HG02798 (cell line): ENCODE measurements around the gene CDH4.
"Not testable (repeated sequence)": the region's sequence is repeated elsewhere in the genome, so short reads cannot be mapped to it uniquely, and the experiment has no call there.

Experiments used
- ATAC-seq: cut with Tn5 transposase; IDR thresholded peaks from one replicate; pipeline ENCODE4 v1.9.1; 2021; ENCODE audit warnings: mild to moderate bottlenecking; ENCODE audit not compliant: unreplicated experiment, poor library complexity

CDH4 gene

DNA sequence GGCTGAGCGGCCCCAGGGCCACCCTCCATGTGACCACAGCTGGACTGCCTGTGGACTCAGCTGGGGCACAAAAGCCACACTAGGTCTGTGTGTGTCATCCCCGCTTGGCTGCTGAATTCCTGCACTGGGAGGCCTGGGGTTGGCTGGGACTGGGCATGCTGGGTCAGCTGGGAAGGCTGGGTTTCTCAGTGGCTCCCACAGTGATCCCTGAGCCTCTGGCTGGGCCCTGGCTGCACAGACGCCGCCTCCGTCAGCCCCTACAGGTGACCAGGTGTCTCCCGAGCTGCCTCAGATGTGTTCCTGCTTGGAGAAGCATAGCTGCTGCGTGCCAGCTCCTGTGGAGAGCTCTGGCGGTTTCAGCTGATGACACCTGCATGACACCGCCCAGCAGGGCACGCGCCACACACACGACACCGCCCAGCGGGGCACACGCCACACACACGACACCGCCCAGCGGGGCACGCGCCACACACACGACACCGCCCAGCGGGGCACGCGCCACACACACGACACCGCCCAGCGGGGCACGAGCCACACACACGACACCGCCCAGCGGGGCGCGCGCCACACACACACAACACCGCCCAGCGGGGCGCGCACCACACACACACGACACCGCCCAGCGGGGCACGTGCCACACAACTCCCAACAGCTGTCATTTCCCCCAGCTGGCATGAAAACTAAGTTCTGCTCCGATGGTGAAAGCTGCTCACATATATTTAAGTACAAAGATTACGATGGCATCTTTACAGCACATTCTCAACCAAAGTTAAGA is 724.8 kb downstream of the CDH4 start:
- no peak for ATAC-seq

DNA sequence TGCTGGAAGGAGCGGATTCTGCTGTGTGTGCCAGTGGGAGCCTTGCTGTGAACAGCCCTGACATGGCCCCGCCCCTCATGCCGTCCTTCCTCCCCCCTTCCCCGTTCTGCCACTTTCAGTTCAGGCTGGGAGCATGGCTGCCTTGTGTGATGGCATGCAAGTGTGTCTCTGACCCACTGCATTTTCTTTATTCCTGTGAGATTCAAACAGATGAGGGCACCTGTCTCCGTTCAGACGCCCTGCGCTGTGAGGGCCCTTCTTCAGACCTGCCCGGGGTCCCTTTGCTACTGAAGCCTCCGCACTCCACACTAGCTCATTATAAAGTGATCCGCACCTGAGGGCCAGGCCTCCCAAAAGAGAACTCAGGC is 725.3 kb downstream of the CDH4 start:
- ATAC-seq, result no peak

DNA sequence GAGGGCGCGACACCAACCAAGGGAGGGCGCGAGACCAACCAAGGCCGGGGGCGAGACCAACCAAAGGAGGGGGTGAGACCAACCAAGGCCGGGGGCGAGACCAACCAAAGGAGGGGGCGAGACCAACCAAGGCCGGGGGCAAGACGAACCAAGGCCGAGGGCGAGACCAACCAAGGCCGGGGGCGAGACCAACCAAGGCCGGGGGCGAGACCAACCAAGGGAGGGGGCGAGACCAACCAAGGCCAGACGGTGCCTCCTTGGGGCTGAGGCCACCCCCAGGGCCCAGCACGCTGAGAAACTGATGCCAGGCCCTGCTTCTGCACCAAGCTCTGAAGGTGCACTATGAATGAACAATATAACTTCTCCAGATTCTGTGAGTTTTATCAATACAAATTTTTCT is 726.4 kb downstream of the CDH4 start:
- no peak for ATAC-seq

DNA sequence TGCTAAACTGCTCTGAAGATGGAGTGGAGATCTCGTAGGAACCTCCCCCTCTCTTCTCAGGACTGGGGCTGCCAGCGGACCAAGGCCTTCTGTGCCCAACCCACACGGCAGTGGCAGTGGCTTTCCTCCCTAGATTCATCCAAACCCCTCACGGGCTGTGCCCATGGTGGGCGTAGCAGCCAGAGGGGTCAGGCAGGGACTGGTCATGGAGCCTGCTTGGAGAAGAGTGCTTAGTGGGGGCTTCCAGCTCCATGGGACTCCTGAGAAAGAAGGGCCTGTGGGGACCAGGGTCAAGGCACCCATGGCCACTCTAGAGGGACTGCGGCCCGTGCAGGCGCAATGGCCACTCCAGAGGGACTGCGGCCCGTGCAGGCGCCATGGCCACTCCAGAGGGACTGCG is 727.0 kb downstream of the CDH4 start:
- no peak for ATAC-seq

DNA sequence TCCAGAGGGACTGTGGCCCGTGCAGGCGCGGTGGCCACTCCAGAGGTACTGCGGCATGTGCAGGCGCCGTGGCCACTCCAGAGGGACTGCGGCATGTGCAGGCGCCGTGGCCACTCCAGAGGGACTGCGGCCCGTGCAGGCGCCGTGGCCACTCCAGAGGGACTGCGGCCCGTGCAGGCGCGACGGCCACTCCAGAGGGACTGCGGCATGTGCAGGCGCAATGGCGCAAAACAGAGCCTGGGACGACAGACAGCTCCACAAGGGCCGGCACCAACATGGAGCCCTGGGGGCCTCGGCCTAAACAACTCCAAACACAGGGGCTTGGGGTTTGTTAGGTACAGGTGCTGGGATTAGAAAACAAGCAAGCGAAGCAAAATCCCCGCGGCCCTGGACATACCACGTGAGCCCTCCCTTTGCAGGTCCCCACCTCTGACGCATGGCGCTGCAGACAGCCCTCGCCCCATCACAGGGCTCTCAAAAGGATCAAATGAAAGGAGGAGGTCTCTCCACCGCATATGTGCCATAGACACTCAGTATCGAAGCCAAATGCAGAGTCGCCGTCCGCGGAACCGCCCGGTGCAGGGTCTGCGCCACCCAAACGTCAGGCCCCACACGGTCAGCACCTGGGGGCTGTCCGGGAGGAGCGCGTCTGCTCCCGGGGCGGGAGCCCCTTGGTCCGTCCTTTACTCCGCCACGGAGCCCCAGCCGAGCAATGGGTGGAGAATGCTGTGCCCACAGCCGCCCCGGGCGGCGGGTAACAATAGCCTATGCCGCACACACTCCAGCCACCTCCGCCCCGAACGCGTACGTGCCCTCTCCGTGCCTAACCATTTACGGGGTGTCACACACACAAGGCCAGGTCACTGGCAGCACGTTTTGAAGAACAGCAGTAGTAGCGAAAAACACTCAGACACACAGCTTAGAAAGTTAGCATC is 727.9 kb downstream of the CDH4 start:
- ATAC-seq, result no peak

DNA sequence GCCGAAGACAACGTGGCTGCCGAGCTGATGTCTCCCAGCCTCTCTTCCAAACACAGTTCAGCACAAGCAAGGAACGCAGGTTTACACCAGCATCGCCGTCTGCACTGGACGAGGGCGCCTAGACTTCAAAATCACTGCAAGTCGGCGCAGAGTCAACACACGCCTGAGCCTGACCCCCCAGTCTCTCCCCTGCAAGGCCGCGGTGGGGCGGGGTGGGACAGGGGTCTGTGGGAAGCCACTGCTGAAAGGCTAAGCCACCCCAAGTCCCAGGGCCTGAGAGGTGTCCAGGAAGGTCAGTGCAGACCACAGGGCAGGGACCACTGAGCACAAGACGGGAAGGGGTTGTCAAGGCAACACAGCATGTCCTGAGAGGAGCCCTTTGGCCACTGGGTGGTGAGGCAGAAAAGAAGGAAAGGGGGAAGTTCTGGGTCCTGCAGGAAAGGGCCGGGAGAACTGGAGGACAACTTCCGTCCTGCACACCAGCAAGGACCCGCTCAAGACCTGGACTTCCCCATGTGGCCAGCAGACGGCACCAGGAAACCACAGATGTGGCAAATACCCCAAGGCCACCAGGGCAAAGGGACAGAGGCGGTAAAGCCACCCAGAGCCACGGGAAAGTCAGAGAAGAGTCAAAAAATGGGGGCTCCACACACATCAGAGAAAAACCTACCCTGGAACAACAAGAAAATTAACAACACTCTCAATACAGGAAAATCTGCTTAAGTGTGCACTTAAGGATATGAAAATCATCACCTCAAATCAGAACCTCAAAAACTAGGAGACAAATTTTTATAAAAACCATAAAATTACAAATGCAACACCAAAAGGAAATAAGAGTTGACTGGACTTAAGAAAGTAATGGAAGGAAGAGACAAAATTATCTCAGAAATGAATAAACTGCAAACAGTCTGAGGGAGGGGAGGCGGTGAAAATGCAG is 728.9 kb downstream of the CDH4 start:
- no peak for ATAC-seq

DNA sequence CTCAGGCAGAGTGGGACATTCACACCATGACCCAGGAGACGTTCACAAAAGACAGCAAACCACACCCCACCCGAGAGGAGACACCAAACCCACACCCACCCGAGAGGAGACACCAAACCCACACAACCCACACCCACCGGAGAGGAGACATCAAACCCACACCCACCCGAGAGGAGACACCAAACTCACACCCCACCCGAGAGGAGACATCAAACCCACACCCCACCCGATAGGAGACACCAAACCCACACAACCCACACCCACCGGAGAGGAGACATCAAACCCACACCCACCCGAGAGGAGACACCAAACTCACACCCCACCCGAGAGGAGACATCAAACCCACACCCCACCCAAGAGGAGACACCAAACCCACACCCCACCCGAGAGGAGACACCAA is 729.6 kb downstream of the CDH4 start:
- not testable (repeated sequence) for ATAC-seq

DNA sequence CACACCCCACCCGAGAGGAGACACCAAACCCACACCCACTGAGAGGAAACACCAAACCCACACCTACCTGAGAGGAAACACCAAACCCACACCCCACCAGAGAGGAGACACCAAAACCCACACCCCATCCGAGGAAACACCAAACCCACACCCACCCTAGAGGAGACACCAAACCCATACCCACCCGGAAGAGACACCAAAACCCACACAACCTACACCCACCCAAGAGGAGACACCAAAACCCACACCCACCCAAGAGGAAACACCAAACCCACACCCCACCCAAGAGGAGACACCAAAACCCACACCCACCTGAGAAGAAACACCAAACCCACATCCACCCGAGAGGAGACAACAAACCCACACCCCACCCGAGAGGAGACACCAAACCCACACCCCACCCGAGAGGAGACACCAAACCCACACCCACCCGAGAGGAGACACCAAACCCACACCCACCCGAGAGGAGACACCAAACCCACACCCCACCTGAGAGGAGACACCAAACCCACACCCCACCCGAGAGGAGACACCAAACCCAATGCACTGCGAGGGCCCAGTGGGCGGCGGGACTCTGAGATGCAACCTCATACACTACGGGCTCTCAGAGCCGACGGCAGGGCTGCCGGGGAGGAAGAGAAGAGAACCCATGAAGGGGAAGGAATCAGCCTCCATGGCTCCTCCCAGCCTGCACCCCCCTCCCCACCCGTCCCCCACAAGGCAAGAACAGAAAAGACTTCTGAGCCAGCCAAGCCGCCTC is 730.3 kb downstream of the CDH4 start:
- no peak for ATAC-seq

DNA sequence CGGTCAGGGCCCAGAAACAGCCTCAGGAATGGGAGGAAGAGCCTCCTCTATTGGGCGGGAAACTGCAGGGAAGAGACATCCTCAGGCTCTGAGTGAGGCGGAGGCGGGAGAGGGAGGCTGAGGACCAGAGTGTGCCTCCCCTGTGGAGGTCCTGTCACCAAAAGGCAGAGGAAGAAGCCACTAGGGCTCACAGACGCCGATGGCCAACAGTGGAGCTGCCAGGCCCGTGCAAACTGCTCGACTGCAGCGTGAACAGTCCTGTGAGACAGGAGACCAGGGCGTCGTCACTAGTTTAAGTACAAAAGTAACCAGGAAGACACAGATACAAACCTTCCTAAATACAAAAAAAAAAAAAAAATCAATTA is 730.9 kb downstream of the CDH4 start:
- no peak for ATAC-seq

DNA sequence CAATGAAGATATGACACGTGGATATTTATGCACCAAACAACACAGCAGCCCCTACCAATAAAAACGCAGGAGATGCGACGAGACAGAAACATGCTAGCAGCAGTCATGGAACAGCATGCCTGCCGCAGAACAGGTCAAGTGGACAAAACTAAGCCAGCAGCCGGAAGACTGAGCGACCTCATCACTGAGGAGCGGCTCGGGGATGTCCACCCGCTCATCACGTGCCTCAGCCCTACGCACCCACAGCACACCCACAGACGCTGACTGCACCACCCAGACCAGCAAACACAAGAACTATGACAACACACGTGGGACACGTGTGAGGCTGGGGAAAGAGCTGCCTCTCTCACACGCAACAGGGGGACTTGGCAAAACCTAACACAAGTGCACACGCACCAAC is 731.9 kb downstream of the CDH4 start:
- ATAC-seq, result no peak

DNA sequence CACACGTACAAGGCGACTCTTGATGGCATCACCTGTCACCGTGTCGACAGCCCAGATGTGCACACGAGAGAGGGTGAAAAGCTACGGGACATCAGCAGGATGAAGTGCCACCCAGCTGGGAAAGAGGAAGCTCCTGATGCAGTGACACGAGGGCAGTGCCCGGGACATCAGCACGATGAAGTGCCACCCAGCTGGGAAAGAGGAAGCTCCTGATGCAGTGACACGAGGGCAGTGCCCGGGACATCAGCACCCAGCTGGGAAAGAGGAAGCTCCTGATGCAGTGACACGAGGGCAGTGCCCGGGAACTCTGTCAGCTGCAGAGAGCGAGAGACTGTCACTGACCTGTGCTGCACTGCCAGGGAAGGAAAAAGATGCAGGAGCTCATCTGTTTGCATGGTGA is 732.4 kb downstream of the CDH4 start:
- not testable (repeated sequence) for ATAC-seq

DNA sequence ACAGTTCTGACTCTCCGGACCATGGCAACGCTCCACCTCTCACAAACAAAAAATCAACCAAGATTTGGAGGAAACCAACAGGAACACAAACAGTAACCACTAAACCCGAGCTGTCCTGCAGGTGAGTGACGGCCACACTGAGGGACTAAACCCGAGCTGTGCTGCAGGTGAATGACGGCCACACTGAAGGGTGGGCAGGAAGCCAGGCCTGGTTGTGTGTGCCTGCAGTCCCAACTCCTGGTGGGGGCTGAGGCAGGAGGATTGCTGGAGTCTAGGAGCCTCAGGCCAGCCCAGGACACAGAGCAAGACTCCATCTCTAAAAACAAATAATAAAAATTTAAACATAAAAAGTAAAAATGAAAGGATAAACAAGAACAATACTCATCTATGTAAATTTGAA is 733.0 kb downstream of the CDH4 start:
- no peak for ATAC-seq

DNA sequence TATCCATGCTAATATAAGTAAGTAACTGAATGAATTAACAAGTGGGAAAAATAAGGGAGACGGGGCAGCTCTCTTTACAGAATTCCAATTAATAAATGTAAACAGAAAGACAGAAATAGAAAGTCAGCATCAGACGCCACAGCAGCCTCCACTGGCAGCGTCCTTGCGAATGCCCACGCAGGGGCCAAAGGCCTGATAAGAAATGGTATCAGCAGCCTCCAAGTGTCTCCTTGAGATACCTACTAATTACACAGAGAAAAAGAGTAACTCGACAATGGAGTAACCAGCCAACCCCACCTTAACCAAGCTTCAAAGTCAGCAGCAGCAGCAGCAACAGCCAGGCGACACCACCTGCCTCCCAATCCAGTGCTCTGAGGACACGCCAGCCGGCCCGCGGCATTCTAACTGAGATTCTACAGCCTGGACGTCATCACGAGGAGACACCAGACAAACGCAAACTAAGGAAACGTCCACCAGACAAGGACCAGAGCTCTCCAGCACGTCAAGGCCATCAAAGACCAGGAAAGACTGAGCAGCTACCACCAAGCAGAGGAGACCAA is 734.8 kb downstream of the CDH4 start:
- no peak for ATAC-seq

DNA sequence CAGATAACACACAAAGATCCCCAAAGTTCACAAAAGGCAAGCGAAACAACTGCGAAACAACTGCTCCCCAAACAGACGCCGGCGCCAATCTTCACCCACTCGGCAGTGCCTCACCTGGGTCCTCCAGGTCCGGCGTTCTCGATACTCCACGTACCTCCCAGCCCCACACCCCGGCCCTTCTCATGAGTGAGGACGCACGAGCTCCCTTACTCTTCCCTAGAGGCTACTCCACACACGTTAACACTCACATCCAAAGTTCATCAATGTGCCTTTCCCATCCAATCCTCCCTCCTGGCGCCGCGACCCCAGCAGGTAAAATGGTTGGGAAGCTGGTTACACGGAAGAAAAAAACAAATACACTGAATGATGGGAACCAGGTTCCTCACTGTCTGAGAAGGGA is 736.6 kb downstream of the CDH4 start:
- ATAC-seq, result no peak

DNA sequence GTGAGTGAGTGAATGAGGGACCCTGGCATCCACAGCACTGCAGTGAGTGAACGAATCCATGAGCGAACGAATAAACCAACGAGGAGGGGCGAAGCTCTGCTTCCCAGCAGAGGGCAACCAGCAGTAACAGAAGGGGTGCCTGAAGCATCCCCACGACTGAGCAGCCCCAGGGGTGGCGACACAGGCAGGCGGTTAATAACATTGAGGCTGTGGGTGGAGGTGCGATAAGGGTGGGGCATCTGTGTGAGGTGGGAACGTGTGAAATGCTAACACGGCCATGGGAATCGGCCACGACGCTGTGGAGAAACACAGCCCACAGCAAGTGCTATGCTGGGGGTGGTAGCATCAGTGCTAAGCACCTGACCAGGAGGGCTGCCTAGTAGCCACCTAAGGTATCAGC is 737.7 kb downstream of the CDH4 start:
- no peak for ATAC-seq
